CD4-positive, alpha-beta T cell treated with Interleukin-1 beta for 1 hour (primary cell): Measurements from ENCODE around the gene INO80C.
"Not testable (repeated sequence)": the region's sequence is repeated elsewhere in the genome, so short reads cannot be mapped to it uniquely, and the experiment has no call there.

Source experiments
- DNase-seq, 2 donors: peaks; one replicate each; pipeline ENCODE4 v3.0.0-alpha.2; 2020 to 2022

INO80C gene

DNA sequence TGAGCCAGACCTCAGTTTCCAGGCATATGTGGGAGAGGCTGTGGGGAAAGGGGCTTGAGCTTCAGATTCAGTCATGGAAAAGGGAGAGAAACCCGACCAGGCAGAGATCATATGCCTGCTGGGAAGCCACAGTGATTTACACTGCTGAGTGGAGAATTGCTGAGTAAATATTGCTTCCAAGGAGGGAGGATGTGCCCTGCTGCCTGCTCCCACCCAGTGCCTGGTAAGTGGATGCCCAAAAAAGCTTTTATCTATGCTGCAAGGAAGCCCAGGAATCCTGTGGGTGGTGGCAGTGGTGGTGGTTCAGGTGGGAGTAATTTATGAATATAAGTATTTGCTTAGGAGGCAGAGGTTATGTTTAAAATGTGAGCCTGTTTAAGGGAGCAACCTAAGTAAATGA, 39.5 kb downstream of the INO80C start:
- DNase-seq, result no peak

DNA sequence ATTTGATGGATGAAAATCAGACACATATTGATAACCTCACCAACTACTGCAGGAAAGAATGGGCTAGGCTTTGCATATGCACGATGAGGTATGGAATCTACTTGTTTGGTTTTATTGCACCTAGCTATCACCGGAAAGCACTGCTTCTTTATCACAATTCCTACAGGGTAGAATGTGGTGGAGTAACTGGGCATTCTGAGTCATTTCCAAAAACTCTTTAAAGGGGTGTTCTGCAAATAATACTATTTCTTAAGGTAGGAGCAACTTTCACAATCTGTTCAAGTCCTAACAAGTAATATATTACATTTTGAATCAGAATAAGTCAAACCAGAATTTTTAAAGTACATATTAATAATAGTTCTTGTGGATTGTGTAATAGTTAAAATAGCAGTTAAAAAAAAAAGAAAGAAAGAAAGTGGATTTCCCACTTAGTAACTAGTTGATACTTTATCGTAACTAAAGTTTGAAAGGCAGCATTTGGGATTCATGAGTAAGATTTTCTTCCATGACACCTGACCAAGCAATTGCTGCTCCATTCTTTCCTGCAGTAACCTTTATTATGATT, 40.5 kb downstream of the INO80C start:
- no peak for DNase-seq

DNA sequence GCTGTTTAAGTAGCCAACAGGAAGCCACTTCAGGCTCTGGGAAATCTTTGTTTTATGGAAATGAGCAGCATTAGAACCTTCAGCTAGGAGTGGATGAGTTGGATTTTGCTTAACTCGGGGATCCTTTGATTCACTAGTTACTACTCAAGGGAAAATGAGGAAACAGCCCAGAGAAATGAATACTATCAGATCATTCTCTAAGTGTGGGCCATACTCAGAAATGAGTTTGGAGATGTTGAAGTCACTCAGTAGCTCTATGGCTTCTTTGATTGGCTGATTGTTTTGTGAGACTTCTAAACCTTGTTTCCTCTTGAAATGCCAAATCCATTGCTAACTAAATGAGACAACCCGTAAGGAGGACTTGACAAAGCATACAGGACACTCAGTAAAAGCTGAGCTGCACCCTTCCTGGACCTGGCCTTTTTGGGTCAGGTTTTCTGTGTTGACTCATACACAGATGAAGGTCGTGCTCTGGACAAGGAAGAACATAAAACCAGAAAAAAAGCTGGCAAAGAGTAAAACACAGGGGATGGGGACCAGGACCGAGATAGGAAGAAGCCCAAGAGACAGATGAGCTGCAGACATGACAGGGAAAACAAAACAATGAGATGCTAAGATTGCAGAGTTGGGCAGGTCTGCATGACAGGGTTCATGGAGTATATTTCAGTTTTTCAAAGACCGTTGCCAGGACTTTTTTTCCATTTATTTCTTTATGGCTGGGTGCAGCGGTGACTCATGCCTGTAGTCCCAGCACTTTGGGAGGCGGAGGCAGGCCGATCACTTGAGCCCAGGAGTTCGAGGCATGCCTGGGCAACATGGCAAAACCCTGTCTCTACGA, 41.6 kb downstream of the INO80C start:
- no peak for DNase-seq

DNA sequence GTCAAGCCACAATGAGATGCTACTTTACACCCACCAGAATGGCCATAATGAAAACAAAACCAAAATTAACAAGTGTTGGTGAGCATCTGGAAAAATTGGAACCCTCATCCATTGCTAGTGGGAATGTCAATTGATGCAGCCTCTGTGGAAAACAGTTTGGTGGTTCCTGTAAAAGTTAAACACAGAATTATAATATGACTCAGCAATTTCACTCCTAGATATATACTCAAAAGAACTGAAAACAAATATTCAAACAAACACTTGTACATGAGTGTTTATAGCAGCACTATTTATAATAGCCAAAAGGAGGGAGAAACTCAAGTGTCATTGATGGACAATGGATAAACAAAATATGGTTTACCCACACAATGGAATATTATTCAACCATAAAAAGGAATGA, 43.0 kb downstream of the INO80C start:
- DNase-seq, result no peak

DNA sequence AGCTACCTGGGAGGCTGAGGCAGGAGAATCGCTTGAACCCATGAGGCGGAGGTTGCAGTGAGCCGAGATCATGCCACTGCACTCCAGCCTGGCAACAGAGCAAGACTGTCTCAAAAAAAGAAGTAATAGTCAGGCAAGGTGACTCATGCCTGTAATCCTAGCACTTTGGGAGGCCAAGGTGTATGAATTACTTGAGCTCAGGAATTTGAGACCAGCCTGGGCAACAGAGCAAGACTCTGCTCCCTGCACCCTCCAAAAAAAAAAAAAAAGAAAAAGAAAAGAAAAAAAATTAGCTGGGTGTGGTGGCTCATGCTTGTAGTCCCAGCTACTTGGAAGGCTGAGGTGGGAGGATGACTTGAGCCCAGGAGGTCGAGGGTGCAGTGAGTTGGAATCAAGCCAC, 44.7 kb downstream of the INO80C start:
- DNase-seq, result not testable (repeated sequence)

DNA sequence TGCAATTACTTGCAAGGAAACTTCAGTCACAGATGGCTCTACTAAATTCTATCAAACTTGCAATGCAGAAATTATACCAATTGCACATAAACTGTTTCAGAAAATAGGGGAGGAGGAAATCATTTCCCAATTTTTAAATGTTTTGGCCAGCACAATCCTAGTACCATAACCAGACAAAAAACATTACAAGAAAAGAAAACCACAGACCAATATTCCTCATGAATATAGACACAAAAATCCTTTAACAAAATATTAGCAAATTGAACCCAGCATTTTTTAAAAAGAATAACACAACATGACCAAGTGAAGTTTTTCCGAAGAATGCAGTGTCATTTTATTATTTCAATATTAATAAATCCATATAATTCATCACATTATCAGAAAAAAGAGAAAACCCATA, 45.8 kb downstream of the INO80C start:
- no peak for DNase-seq

DNA sequence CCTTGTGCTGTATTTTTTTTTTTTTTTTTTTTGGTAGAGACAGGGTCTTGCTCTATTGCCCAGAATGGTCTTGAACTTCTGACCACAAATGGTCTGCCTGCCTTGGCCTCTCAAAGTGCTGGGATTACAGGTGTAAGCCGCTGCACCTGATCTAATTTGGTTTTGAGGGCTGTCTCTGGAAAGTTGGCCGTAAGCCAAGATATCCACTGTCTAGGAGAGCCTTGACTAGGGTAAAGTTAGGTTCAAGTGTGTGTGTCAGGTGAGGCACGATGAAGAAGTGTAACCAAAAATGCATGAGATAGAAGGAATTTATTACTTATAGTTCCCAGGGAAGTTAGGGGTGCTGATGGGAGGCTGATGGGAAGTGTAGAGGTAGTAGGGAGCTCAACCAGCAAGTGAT, 46.7 kb downstream of the INO80C start:
- no peak for DNase-seq

DNA sequence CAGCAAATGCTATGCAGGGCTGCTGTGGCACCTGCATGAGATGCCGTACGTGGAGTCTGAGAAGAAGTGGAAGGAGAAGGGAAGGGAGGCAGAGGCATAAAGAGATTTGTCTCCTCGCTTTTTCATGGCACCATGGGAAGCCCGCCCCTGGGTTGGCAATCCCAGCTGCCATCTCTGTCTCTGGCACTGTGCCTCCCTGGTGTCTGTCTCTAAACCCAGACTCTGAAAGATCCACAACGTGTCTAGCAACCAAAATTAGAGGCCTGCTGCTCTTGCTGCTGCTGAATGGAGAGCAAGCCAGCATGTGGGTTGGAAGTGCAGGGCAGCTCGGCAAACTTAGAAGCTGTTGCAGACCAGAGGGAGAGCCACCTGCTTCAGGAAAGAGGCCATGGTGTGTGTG, 53.1 kb downstream of the INO80C start:
- DNase-seq, result no peak

DNA sequence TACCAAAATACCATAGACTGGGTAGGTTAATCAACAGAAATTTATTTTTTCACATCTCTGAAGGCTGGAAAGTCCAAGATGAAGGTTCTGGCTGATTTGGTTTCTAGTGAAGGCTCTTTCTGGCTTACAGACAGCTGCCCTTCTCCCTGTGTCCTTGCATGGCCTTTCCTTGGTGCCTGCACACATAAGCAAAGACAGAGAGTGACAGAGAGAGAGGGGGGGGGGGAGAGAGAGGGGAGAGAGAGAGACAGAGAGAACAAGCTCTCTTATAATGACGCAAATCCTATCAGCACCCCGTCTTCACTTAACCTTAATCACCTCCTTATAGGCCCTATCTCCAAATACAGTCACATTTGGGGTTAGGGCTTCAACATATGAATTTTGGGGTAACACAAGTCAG, 53.9 kb downstream of the INO80C start:
- DNase-seq, result no peak

DNA sequence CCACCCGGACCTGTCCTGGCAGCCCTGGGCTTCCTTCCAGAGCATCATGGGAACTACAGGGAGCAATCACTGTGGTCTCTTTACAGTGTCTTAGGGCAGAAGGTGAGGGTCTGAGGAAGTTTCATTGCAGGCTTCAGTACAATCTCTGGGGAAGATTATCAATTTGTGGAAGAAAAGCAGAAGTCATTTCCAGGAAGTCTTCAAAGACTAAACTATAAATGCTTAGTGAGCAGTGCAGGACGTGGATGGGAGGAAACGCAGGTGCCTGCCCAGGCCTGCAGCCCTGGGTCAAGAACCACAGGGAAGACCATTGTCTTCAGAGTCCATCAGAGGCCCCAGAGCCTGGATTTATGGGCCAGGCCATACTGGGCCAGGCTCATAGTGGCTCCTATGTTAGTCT, 54.3 kb downstream of the INO80C start:
- no peak for DNase-seq

DNA sequence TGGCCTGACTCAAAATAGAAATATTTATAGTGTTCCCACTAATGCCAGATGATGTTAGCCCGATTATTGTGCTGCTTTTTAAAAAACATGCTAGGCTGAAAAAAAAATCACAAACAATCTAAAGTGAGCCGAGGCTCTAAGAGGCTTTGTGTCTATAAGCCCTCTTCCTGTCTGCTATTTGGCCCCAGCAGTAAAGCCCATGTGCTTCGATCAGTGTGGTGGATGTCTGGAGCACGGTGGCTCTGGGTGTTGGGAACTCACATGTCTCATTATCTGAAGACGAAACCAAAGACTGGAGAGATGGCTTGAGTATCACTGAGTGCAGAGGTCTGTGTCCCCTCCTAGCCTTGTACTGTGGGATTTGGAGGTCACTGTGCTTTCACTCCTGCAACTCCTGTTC, 55.1 kb downstream of the INO80C start:
- no peak for DNase-seq

DNA sequence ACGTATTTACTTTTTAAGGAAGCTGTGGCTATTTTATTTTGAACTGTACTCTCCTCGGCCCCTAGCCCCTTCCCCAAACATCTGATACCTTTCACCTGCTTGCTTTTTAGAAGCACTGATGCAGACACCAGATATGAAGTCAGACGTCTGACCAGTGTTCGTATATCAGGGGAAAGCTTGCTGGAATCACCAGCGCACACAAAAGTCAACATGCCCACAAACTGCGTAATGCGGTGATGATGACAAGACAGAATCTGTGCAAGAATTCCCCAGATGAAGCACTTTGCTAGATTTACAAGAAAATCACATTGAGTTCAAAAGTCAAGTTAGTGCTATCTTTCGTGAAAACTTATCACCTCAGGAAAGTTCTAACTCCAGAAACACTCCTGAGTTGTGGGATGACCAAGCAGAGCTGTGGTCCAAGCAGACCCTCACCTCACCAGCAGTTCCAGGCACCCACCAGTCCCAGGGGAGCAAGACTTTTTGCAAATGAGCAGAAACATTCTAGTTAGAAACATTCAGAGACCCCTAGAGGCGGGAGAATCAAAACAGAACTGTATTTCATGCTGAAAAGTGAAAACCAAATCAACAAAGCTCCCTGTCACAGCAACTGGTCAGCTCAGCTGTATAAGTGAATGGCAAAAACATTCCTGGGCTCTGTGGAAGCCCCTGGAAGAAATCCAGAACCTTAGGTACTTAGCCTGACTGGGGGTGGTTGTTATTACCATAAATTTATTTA, 55.7 kb downstream of the INO80C start:
- DNase-seq, result no peak

DNA sequence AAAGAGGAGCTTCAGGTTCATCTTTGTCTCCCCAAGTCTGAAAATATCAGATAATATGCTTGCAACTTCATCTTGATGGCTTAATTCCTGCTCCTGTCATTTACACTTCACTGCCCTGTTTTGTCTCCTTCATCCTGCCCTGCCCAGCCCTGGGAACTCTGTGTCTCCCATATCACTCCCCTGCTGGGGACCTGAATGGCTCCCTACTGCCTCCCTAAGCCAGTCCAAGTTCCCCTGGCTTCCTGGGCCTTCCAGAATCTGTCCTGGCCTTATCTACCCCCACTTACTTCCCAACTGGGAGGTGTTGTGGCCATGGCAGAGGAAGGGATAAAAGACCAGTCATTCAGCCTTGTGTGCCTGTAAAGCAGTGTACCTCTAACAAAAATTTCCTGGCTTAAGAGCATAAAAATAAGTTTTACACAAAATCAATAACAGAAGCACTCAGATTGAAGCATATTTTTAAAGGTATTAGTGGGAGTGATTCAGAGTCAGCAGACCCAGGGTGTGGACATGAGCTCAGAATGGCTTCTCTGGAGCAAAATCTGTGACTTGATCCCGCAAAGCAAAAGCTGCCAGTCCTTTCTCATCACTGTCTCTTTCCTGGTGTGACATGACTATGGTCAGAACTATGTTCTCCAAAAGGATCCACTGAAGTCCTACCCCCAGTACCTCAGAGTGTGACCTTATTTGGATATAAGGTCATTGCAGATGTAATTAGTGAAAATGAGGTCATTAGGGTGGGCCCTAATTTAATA, 59.1 kb downstream of the INO80C start:
- DNase-seq, result no peak

DNA sequence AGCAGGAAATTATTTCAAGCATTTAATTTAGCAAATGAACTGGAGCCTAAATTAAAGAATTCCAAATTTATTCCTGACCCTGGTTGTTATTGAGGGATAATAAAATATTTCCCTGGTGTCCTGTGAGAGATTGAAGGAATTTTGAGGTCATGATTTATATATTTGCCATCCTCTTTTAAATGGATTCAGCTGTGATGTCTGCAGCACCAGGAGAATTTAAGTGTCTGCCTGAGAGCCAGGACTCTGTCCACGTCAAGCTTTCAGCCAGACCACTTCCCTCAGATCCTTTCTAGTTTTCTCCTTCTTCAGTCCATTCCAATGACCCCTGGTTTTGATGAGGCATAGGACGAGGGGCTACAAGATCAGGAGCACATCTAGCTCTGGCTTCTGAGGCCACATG, 59.9 kb downstream of the INO80C start:
- no peak for DNase-seq

DNA sequence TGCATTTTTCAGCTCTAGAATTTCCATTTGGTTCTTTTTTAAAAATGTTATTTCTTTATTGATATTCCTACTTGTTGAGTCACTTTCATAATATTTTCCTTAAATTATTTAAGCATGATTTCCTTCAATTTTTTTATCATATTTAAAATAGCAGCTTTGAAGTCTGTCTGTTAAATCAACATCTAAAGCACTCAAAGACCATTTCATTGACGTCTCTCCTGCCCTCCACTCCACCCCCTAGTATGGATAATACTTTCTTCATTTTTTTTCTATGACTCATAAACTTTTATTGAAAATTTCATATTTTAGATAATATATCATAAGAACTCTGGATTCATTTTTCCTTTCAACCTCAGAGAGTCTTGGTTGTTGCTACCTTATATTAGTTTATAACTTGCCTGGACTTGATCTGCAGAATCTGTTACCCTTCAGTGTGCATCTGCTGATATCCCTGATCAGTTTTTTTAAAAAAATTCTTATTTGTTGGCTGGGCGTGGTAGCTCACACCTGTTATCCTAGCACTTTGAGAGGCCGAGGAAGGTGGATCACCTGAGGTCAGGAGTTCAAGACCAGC, 61.6 kb downstream of the INO80C start:
- DNase-seq, result no peak

DNA sequence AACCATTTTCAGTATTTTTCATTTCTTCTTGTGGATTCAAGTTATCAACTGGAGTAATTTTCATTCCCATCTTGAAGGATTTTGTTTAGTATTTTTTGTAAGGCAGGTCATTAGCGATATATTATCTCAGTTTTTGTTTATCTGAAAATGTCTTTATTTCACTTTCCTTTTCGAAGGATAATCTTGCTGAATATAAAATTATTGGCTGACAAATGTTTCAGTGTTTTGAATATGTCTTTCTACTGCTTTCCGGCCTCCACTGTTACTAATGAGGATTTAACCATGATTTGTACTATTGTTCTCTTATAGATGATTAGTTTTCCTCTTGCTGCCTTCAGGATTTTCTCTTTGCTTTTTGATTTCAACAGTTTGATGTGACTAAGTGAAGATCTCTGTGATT, 62.4 kb downstream of the INO80C start:
- DNase-seq, result no peak

DNA sequence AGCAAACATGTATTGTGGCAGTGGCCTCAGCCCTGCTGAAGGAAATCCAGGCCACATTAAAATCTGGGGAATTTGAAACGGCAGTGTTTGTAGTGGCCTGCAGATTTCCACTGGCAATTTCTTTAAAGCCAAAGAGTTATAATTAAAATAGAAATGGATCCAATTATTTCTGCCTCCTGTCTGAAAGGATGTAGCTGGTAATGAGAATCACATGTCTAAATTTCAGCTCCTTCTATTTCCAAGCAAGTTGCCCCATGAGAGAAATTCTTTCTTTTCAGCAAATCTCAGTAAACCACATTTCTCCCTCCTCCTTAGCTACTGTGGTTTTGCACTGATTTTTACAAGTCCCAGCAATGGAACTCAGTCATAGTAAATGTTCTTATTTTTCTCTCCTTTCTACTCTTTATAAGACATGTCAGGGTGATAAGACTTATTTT, 65.2 kb downstream of the INO80C start:
- DNase-seq, result no peak

DNA sequence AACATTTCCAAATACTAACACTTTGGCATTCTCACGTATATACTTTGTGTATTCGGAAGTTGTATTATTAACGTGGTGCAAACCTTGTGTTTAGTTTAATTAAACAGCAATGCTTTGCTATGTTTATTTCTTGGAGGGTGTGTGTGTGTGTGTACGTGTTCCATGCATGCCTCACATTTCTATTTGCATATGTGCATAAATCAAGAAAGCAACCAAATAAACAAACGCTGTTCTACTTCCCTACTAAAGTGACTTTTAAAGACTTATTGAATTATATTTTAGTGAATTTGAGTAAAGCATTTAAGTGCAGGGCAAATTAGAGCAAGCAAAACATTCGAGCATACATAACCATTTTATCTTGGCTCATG, 66.4 kb downstream of the INO80C start:
- DNase-seq, result no peak

DNA sequence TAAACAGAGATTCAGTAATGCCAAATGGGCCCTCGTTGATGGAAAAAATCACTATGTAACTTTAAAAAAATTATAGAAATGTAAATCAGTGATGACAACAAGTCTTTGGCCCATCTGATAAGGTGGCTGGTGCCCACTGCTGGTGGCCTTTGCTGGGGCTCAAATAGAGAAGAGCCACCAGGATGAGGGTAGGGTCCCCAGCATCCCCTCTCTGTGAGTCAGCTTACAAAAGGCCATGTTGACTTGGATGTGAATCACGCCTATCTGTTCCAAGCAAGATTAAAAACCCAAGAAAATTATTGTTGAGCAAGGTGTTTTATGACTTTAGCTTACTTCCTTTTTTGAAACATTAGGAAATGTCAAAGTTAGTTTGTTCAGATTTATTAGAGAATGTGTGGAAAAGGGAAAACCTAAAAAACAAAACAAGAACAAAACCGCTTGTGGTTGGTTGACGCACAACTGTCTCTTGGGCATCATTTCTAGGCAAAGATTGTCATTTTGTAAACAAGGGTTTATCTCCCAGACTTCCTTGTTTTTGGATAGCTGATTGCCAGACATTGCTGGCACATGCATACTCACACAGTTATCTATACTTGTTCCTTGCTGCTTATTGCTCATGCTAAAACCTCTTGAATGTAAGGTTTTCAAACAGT, 66.9 kb downstream of the INO80C start:
- no peak for DNase-seq

DNA sequence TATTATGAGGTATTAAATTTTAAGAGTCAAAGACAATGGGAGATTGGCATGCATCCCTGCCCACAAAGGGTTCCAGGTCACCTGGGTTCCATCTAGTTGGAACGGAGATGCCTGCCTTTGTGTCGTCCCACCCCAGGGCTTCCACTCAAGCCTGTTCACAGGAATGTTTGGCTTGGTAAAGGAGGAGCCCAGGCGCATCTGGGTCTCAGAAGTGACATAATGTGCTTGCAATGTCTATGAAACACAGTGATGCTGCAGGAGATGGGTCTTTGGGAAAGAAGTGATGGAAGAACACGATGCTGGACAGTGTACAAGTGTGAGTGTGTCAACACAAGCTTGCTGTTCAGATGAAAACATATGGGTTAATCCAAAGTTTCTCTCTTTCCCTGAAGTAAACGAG, 71.0 kb downstream of the INO80C start:
- DNase-seq, result no peak

DNA sequence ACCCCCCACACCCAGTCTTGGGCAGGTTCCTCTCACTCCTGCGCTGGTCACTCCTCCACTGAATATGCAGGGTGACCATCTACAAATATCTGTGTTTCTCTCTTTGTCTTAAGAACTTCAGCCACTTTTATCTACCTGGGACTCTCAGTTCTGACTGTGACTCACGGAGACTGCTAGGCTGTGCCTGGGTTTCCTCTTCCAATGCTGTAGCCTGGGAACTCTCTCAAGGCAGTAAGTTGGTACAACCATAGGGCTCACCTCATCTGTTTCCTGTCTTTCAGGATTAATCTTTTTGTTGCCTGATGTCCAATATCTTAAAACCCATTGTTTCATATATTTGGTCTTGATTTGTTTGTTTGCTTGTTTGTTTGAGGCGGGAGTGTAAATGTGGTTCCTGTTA, 73.4 kb downstream of the INO80C start:
- no peak for DNase-seq

DNA sequence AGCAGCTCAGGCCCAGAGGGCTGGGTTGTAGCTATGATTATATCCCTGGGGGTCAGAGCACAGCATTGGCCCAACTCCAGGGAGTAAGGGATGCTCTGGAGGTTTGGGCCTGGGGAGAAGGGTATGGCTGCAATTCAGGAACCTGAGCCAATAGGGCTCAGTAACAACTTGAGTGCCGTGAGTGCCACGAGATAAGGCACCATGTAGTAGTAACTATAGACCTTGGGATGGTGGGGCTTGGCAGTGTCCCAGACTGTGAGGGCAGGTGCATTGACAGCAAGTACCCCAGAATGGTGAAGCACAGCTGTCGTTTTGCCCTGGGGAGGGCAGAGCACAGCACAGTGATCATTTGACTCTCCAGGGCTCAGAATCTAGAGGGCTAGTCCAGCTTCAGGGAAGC, 75.5 kb downstream of the INO80C start:
- no peak for DNase-seq

DNA sequence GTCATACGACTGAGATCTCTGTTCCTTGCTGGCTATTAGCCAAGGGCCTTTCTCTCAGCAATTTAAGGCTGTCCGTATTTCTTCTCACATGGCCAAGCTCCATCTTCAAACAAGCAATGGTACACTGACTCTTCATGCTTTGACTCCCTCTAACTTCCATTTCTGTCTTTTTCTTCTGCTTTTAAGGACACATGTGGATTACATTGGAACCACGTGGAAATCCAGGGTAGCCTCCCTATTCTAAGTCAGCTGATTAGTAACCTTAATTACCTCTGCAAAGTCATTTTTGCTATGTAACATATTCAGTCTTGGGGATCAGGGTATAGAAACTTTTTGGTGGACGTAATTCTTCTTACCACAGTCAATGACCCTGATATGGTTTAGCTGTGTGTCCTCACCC, 79.2 kb downstream of the INO80C start:
- DNase-seq, result no peak
